GM04504 (cell line): Measurements from ENCODE around the gene CCDC30.
"Not testable (repeated sequence)": the region's sequence is repeated elsewhere in the genome, so short reads cannot be mapped to it uniquely, and the experiment has no call there.

Experiments
- DNase-seq: peaks from one replicate; pipeline ENCODE4 v3.0.0-alpha.2; 2012; ENCODE audit warnings: low read depth

Gene CCDC30

GRCh38 chr1:42453386-42453785 lies 9.7 kb upstream of the CCDC30 start:
- DNase-seq = no peak

GRCh38 chr1:42454403-42454802 lies 8.7 kb upstream of the CCDC30 start:
- DNase-seq = no peak

GRCh38 chr1:42456010-42456753 lies 6.9 kb upstream of the CCDC30 start, which contains the start of the genes PPCS and ZMYND12:
TSS of gene PPCS (plus strand) at chr1:42456543. CDS start at chr1:42456566, 23 bp downstream.
TSS of gene ZMYND12 (minus strand) at chr1:42456022. CDS start at chr1:42455997, 25 bp downstream.
- DNase-seq = peak; percentile 76

- DNase-seq = peak; percentile 25
Observed at GRCh38 chr1:42456754-42457089, 6.4 kb upstream of the CCDC30 start.

GRCh38 chr1:42461196-42461595 lies 1.9 kb upstream of the CCDC30 start:
- DNase-seq = no peak

DNA sequence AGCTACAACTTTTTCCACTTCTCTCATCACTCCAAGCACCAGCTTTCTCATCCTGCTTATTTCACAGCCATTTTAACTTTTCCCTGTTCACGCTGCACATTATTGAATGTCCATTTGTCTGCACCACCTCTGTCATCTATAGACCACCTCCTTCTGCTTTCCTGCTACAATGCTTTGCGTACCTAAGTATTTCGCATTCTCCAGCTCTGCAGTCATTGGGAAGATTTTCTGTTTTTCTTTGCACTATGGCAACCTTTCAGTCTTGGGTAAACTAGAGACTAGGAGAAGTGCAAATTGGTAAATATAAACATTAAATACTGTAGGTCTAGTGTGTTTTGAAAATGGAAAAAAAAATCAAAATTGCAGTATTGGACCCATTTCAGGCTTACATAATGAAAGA lies 835 bp downstream of the CCDC30 start:
- no peak for DNase-seq

DNA sequence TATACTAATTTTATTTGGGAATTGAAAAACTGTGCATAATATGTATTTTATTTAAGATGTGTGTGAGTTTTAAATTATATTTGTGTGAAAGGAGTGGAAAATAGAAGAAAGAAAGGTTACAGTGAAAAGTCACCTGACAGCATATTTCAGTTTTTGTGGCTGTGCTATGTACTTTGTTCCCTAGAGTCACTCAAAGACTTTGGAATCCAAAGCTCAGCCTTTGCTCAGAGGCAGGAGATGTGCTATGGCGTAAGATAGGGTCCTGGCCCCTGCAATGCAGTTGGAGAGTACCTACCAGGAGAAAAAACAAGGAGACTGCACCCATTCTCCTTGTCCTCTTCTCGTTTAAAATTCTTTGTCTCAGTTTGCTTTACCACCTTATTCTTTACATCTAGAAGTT lies 2.9 kb downstream of the CCDC30 start:
- no peak for DNase-seq

GRCh38 chr1:42469727-42470126 lies 6.6 kb downstream of the CCDC30 start:
- no peak for DNase-seq

DNA sequence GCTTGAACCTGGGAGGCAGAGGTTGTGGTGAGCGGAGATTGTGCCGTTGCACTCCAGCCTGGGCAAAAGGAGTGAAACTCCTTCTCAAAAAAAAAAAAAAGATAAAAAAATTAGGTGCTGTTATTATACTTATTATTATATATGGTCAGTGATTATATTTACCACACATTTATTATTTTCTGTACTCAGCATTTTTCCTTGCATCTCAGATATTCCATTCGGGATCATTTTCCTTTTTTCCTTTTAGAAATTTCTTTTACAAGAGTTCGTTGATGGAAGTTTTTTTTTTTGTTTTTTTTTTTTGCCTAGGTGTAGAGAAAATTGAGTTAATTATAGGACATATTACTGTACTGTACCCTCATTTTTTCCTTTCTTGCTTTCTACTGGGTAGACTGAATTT lies 13.5 kb downstream of the CCDC30 start:
- DNase-seq = no peak

- not testable (repeated sequence) for DNase-seq
Observed at GRCh38 chr1:42477354-42477753, 14.3 kb downstream of the CCDC30 start.

DNA sequence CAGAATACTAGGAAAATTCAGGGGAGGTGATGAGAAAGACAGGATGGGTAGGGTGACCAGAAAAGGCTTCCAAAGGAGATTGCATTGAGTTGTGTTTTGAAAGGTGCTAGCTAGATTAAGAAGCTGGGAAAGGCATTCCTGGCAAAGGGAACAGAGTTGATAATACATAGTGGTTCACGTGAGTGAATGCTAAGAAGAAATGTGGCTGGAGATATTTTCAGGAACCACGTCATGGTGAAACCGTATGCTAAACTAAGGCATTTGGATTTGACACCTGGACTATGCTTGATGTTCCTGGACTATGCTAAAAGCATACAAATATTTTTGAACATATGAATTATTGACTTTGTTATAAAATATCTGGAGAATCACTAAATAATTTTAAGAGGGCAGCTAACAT lies 14.7 kb downstream of the CCDC30 start:
- DNase-seq = no peak

DNA sequence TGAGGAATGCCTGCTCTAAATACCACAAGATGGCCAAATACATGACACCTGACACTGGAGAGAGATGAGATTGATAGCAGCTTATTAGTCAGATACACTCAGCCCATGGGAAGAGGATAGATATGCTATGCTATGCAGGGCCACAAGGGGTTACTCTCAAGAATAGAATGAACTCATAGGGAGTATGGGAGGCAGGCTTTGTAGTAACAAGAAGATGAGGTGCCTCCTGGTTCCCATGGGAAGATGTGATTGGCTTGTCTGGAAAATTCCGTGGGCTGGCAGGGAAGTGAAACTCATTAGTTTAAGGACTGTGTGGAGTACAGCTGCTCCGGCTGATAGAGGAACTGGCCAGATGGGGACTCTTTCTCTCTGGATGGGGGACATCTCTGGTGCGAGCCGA lies 16.5 kb downstream of the CCDC30 start:
- DNase-seq = no peak

GRCh38 chr1:42480921-42481320 lies 17.8 kb downstream of the CCDC30 start:
- no peak for DNase-seq

DNA sequence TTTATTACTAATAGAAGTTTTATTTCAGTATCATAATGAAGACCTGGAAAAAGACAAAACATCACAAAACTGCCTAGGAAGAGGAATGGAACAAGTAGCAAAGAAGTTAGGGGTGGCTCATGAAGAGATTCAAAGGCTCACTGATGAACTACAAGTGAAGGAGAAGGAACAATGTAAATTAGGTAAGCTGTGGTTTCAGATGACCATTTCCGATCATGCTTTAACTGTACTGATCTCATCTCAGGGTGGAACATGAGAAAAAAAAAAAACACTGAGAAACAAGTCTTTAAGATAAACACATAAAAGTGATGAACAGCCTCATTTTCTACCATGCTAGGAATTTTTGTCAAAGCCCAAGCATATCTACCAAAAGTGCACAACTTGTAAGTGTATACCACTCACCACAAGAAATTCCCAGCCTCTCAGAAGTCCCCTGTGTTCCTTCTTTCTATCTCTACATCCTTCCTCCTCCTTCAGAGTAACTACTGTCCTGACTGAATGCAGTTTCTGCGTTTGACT lies 19.6 kb downstream of the CCDC30 start:
- DNase-seq = no peak

DNA sequence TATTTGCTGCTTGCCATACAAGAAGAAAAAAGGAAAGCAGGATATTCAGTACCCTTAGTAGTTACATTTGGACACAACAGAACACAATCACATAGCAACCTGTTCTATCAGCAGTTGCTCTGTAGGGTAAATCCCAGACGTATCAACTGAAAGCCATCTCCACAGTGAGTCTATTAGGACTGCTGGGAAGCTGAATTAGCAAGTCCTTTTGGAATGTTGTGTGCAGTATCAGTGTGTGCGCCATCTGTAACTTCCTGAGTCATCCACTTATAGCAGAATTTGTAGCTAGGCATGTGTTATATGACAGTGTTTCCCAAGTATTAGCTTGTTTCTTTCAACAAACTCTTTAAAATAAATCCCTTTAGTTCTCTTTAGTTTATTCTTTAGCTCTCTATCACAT lies 21.3 kb downstream of the CCDC30 start:
- DNase-seq = peak; percentile 73

DNA sequence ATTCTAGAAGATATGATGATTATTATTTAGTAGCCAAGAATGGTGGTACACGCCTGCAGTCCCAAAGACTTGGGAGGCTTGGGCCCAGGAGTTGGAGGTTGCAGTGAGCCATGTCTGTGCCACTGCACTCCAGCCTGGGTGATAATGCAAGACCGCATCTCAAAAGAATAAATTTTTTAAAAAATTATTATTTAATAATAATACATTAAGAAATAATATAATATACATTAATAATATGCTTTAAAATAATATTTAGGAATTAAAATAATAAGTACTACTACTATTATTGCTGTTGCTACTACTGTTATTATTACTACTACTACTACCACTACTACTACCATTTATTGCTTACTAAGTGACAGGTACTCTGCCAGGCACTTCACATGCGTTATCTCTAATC lies 27.2 kb downstream of the CCDC30 start:
- DNase-seq = no peak

GRCh38 chr1:42502031-42502430 lies 38.9 kb downstream of the CCDC30 start:
- not testable (repeated sequence) for DNase-seq

GRCh38 chr1:42504535-42505128 lies 41.5 kb downstream of the CCDC30 start:
- DNase-seq = no peak

DNA sequence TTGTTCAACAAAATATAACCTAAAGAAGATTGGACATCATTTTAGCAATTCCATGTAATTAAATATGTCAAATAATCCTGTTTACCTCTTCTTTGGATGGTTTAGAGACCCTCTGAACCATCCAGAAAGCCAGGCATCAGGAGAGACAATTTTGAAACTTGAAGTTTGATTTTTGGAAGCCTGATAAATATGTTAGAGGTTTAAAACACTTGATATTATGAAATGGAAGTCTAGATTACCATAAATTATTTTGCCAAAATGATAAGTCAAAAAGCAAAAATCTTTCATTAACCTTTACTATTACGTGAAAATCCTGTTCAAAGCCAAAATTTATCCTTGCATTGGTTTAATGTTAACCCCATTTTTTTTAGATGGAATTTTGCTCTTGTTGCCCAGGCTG lies 43.5 kb downstream of the CCDC30 start:
- DNase-seq = no peak

GRCh38 chr1:42511581-42512155 lies 48.6 kb downstream of the CCDC30 start:
- DNase-seq = not testable (repeated sequence)

DNA sequence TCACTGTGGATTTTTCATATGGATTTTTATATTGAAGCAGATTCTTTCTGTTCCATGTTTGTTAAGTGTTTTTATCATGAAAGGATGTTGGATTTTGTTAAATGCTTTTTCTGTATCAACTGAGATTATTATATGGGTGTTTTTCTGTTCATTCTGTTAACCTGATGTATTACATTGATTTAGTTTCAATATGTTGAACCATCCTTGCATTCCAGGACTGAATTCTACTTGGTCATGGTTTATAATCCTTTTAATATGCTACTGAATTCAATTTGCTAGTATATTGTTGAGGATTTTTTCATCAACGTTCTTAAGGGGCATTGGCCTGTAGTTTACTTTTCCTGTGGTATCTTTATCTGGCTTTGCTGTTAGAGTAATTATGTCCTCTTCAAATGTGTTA lies 55.8 kb downstream of the CCDC30 start:
- DNase-seq = no peak

DNA sequence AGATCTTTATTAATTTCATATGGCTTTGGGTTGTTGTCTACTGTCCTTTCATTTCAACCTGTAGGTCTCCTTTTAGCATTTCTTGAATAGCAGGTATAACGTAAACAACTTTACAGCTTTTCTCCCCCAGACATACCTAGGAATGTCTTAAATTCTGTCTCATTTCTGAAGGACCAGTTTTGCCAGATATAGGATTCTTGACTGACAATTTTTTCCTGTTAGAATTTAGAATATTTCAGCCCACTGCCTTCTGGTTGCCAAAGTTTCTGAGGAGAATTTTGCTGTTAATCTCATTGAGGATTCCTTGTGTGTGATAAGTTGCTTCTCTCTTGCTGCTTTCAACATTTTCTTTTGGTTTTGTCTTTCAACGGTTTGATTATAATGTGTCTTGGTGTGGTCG lies 60.1 kb downstream of the CCDC30 start:
- no peak for DNase-seq

DNA sequence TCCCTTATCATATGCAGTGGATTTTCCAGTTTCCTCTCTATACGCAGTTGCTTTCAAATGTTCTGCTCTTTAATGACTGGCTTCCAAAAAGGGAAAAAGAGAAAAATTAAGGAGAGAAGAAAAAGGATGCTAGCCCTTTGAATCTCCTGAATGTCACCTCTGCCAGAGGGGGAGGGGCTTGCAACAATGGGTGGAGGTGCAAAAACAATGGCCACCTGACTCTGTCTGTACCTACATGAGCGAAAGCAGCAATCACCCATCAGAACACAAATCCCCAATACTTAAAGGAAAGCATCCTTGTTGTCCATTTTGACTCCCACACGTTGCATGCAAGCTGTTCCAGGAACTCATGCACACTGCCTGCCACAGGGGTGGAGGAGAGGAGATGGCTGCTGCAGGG lies 61.2 kb downstream of the CCDC30 start:
- DNase-seq = no peak
